Loucy (cell line): ENCODE data around the gene KCNE5.

Source experiments
- H2AFZ ChIP-seq: fragments of 200-600 bp; sonication (generic); 2 replicates; pipeline ENCODE4 v1.6.0; 2016; ENCODE audit warnings: antibody characterized with exemption, mild to moderate bottlenecking, low read length, moderate library complexity
- H3F3A ChIP-seq: fragments of 200-600 bp; 2 replicates; pipeline ENCODE4 v1.6.0; 2016; ENCODE audit warnings: antibody characterized with exemption, low read depth, mild to moderate bottlenecking
- H3K27me3 ChIP-seq: fragments of 200-600 bp; sonication (generic); 2 replicates; pipeline ENCODE4 v1.6.1; 2014; ENCODE audit warnings: low read length, mild to moderate bottlenecking; ENCODE audit not compliant: insufficient read depth, poor library complexity, severe bottlenecking
- H3K36me3 ChIP-seq: fragments of 200-600 bp; sonication (generic); 2 replicates; pipeline ENCODE4 v1.6.1; 2016; ENCODE audit warnings: low read length; ENCODE audit not compliant: insufficient read depth
- H3K4me1 ChIP-seq: fragments of 200-600 bp; sonication (generic); 2 replicates; pipeline ENCODE4 v1.5.1; 2014; ENCODE audit warnings: low read length, mild to moderate bottlenecking; ENCODE audit not compliant: insufficient read depth, poor library complexity, severe bottlenecking
- H3K4me2 ChIP-seq: fragments of 200-600 bp; sonication (generic); 2 replicates; pipeline ENCODE4 v1.6.0; 2014; ENCODE audit warnings: antibody characterized with exemption, low read length, low read depth, mild to moderate bottlenecking; ENCODE audit not compliant: poor library complexity, severe bottlenecking
- H3K4me3 ChIP-seq: fragments of 200-600 bp; sonication (generic); 2 replicates; pipeline ENCODE4 v1.5.1; 2014; ENCODE audit warnings: low read length, mild to moderate bottlenecking, mixed read lengths; ENCODE audit not compliant: poor library complexity, severe bottlenecking
- H3K79me2 ChIP-seq: fragments of 200-600 bp; sonication (generic); 2 replicates; pipeline ENCODE4 v1.6.1; 2014; ENCODE audit warnings: low read length; ENCODE audit not compliant: insufficient read depth
- H3K9ac ChIP-seq: fragments of 200-600 bp; sonication (generic); 2 replicates; pipeline ENCODE4 v1.6.0; 2014; ENCODE audit warnings: mild to moderate bottlenecking, low read depth, low read length, moderate library complexity; ENCODE audit not compliant: poor library complexity, severe bottlenecking
- H3K9me2 ChIP-seq: fragments of 200-600 bp; sonication (generic); replicated peaks from 2 replicates; pipeline ENCODE4 v1.6.1; 2016; ENCODE audit warnings: low read depth, low read length, mixed read lengths
- H3K9me3 ChIP-seq: fragments of 200-600 bp; sonication (generic); 2 replicates; pipeline ENCODE4 v1.6.1; 2014; ENCODE audit warnings: mild to moderate bottlenecking, antibody characterized with exemption, low read length, low read depth; ENCODE audit not compliant: insufficient read depth
- H4K20me1 ChIP-seq: fragments of 200-600 bp; sonication (generic); 2 replicates; pipeline ENCODE4 v1.6.0; 2014; ENCODE audit warnings: antibody characterized with exemption, low read length, mild to moderate bottlenecking; ENCODE audit not compliant: insufficient read depth, poor library complexity, severe bottlenecking
- EZH2phosphoT487 ChIP-seq: fragments of 200-600 bp; IDR thresholded peaks from 2 replicates; pipeline ENCODE4 v1.6.1; 2018; ENCODE audit warnings: antibody characterized with exemption, mild to moderate bottlenecking, moderate library complexity, borderline replicate concordance
- TF ChIP-seq, protein P1 (sequence below): fragments of 200-600 bp; sonication (generic); conservative IDR thresholded peaks from 2 replicates; pipeline ENCODE4 v1.5.1; 2014; ENCODE audit warnings: mild to moderate bottlenecking, antibody characterized with exemption, low read length

Gene KCNE5

DNA sequence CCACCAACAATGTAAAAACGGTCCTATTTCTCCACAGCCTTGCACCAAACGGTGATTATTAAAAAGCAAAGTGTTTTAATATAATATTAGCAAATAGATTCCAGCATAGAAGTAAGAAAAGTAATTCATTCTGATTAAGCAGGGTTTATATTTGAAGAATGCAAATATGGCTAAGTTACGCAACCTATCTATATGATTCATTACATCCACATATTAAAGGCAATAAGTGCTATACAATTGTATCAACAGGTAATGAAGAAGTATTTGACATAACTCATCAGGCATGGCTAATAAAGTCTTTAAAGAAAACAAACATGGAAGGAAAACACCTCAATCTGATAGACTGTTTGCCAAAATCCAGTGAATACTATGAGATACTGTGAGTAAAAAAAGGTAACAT, 29.0 kb downstream of the KCNE5 start:
- Histone ChIP-seq H3K9me3 (no peaks in the 10 kb centered on the region), H3F3A (no peaks in the 10 kb centered on the region)
- TF ChIP-seq, protein P1, sequence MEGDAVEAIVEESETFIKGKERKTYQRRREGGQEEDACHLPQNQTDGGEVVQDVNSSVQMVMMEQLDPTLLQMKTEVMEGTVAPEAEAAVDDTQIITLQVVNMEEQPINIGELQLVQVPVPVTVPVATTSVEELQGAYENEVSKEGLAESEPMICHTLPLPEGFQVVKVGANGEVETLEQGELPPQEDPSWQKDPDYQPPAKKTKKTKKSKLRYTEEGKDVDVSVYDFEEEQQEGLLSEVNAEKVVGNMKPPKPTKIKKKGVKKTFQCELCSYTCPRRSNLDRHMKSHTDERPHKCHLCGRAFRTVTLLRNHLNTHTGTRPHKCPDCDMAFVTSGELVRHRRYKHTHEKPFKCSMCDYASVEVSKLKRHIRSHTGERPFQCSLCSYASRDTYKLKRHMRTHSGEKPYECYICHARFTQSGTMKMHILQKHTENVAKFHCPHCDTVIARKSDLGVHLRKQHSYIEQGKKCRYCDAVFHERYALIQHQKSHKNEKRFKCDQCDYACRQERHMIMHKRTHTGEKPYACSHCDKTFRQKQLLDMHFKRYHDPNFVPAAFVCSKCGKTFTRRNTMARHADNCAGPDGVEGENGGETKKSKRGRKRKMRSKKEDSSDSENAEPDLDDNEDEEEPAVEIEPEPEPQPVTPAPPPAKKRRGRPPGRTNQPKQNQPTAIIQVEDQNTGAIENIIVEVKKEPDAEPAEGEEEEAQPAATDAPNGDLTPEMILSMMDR, result no peak
- no peak for TF ChIP-seq EZH2phosphoT487

DNA sequence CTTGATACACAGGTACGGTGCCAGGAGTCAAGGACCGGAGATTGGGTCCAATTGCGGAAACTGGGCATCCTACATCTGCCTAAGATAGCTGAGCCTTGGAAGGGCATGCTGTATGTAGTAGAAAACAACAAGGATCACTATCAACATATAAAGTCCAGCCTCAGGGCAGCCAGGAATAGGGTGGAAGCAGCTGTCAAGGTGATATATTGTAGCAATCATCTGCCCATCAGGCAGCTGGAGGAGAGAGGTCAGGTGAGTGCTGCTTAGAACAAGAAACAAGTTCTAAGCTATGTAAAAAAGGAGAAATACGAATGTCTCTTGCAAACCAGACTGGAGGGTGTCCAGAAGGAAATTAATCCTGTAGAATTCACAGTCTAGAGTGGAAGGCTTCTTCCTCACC, 34.8 kb downstream of the KCNE5 start:
- H3K79me2 ChIP-seq, result no peaks in the 10 kb centered on the region
- no peaks in the 10 kb centered on the region for H3K9me2 ChIP-seq
- H4K20me1 ChIP-seq, result no peaks in the 10 kb centered on the region
- H3K4me3 ChIP-seq, result no peak overlapping the region
- no peak overlapping the region for H3K4me2 ChIP-seq
- no peak overlapping the region for H3K9ac ChIP-seq
- TF ChIP-seq, protein P1, result no peak
- no peak for TF ChIP-seq EZH2phosphoT487
- H3K4me1 ChIP-seq, result no peaks in the 10 kb centered on the region
- no peaks in the 10 kb centered on the region for H3K27me3 ChIP-seq
- H3K9me3 ChIP-seq, result no peaks in the 10 kb centered on the region
- no peaks in the 10 kb centered on the region for H3K36me3 ChIP-seq
- H3F3A ChIP-seq, result no peaks in the 10 kb centered on the region
- no peak overlapping the region for H2AFZ ChIP-seq

More for the DNA sequence above, 29.0 kb downstream of the KCNE5 start:
- Histone ChIP-seq H3K9ac (no peak overlapping the region), H3K36me3 (no peaks in the 10 kb centered on the region), H3K79me2 (no peaks in the 10 kb centered on the region), H3K4me3 (no peak overlapping the region), H4K20me1 (no peaks in the 10 kb centered on the region), H3K27me3 (no peaks in the 10 kb centered on the region), H3K9me2 (no peaks in the 10 kb centered on the region), H2AFZ (no peak overlapping the region), H3K4me2 (no peak overlapping the region), H3K4me1 (no peaks in the 10 kb centered on the region)

DNA sequence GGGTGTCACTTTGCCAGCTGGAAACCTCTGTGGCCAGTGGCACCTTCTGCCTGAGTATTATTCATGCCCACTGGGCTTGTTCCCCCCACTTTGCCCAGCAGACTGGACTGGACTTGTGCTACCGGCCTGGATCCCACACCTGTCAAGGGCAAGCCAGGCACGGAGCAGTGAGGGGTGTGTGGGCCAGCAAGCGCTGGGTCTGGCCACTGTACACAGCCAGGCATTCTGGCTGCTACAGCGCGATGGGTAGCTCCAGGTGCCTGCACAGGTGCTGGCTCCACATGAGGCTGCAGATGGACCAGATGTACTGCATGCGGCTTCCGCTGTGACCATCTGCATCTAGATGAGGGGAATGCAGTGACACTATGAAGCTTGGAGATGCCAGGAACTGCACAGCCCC, 39.5 kb downstream of the KCNE5 start:
- Histone ChIP-seq H3K36me3 (no peaks in the 10 kb centered on the region), H3K79me2 (no peaks in the 10 kb centered on the region), H3K4me3 (no peak overlapping the region), H3K9me2 (no peaks in the 10 kb centered on the region), H3K9me3 (no peaks in the 10 kb centered on the region), H3K4me2 (no peak overlapping the region), H3F3A (no peaks in the 10 kb centered on the region), H2AFZ (no peak overlapping the region), H3K9ac (no peak overlapping the region), H3K4me1 (no peaks in the 10 kb centered on the region), H4K20me1 (no peaks in the 10 kb centered on the region), H3K27me3 (no peaks in the 10 kb centered on the region)
- TF ChIP-seq, protein P1, result no peak
- no peak for TF ChIP-seq EZH2phosphoT487
